CD14-positive monocyte (primary cell): ENCODE data around the gene OR2T33. TPM values are rescaled to one million over a fixed set of nuclear protein-coding genes. Genes with fewer than 3 reads are reported as not detected.

ENCODE experiments used
- DNase-seq, 3 donors: peaks; one replicate each; pipeline ENCODE4 v3.0.0-alpha.2; 2011 to 2022
- H2AFZ ChIP-seq: 2 replicates; pipeline ENCODE4 v1.6.0; 2012; ENCODE audit warnings: mild to moderate bottlenecking, low read depth, low read length, inconsistent platforms; ENCODE audit not compliant: insufficient read depth, poor library complexity, severe bottlenecking
- H3K27ac ChIP-seq, 2 donors: 1 replicate in 1 of 2; 2 replicates in 1 of 2; pipeline ENCODE4 v1.5.1; 2012 to 2013; ENCODE audit warnings: low read length in 2 of 2, control low read depth in 1 of 2, inconsistent platforms in 1 of 2, low read depth in 1 of 2, mild to moderate bottlenecking in 1 of 2
- H3K27me3 ChIP-seq, 2 donors: one replicate each; pipeline versions ENCODE4 v1.6.0 to v1.6.1; 2011 to 2013; ENCODE audit warnings: low read length in 2 of 2; ENCODE audit not compliant: control insufficient read depth in 2 of 2, insufficient read depth in 2 of 2
- H3K36me3 ChIP-seq, 2 donors: replicated peaks in 1 of 2; 1 replicate in 1 of 2; 2 replicates in 1 of 2; pipeline versions ENCODE4 v1.5.1 to v1.6.1; 2012 to 2013; ENCODE audit warnings: low read length in 2 of 2, control low read depth in 1 of 2, inconsistent platforms in 1 of 2, mild to moderate bottlenecking in 1 of 2; ENCODE audit not compliant: insufficient read depth in 2 of 2, control insufficient read depth in 1 of 2
- H3K4me1 ChIP-seq, 2 donors: 1 replicate in 1 of 2; 2 replicates in 1 of 2; pipeline versions ENCODE4 v1.5.1 to v1.6.1; 2012 to 2013; ENCODE audit warnings: low read length in 2 of 2, control low read depth in 1 of 2, inconsistent platforms in 1 of 2, mild to moderate bottlenecking in 1 of 2, moderate library complexity in 1 of 2; ENCODE audit not compliant: insufficient read depth in 2 of 2, control insufficient read depth in 1 of 2
- H3K4me2 ChIP-seq: replicated peaks from 2 replicates; pipeline ENCODE3; 2012; ENCODE audit warnings: low read length, moderate library complexity, mild to moderate bottlenecking; ENCODE audit not compliant: poor library complexity, severe bottlenecking; ENCODE audit errors: extremely low read depth
- H3K4me3 ChIP-seq, 3 experiments: fragments of 200-600 bp in 1 of 3; sonication (generic) in 1 of 3; replicated peaks in 1 of 3; 1 replicate in 2 of 3; 2 replicates in 1 of 3; pipeline ENCODE4 v1.5.1; 2011 to 2013; ENCODE audit warnings: low read length in 3 of 3, mild to moderate bottlenecking in 3 of 3, control low read depth in 2 of 3, low read depth in 2 of 3, inconsistent platforms in 1 of 3, moderate library complexity in 1 of 3
- H3K79me2 ChIP-seq: 2 replicates; pipeline ENCODE4 v1.6.0; 2012; ENCODE audit warnings: mild to moderate bottlenecking, control low read depth, inconsistent platforms, low read length, moderate library complexity; ENCODE audit not compliant: insufficient read depth
- H3K9ac ChIP-seq: 2 replicates; pipeline ENCODE4 v1.6.0; 2017; ENCODE audit warnings: low read length, mild to moderate bottlenecking; ENCODE audit not compliant: insufficient read depth, poor library complexity, severe bottlenecking
- H3K9me3 ChIP-seq, 2 donors: replicated peaks in 1 of 2; 1 replicate in 1 of 2; 2 replicates in 1 of 2; pipeline versions ENCODE4 v1.5.1 to v1.6.1; 2012 to 2013; ENCODE audit warnings: low read length in 2 of 2, control low read depth in 1 of 2; ENCODE audit not compliant: control insufficient read depth in 1 of 2, insufficient read depth in 1 of 2
- H4K20me1 ChIP-seq: 2 replicates; pipeline ENCODE4 v1.6.0; 2012; ENCODE audit warnings: mild to moderate bottlenecking, low read length, control low read depth, moderate library complexity; ENCODE audit not compliant: insufficient read depth
- H3K27ac Mint-ChIP-seq, 7 donors: one replicate each; pipeline ENCODE4 v1.8.0; 2020; ENCODE audit warnings: mild to moderate bottlenecking in 7 of 7, mixed read lengths in 7 of 7, moderate library complexity in 6 of 7, inconsistent platforms in 2 of 7
- H3K27me3 Mint-ChIP-seq, 3 donors: one replicate each; pipeline ENCODE4 v1.8.0; 2021 to 2022; ENCODE audit warnings: low read depth in 3 of 3, mild to moderate bottlenecking in 3 of 3, mixed read lengths in 3 of 3, moderate library complexity in 3 of 3, inconsistent platforms in 1 of 3
- H3K36me3 Mint-ChIP-seq, 2 donors: one replicate each; pipeline ENCODE4 v1.8.0; 2020; ENCODE audit warnings: mixed read lengths in 2 of 2, inconsistent platforms in 1 of 2, mild to moderate bottlenecking in 1 of 2
- H3K4me1 Mint-ChIP-seq: one replicate; pipeline ENCODE4 v1.8.0; 2020; ENCODE audit warnings: mild to moderate bottlenecking, mixed read lengths
- H3K4me3 Mint-ChIP-seq, 2 donors: one replicate each; pipeline ENCODE4 v1.8.0; 2020; ENCODE audit warnings: mild to moderate bottlenecking in 2 of 2, mixed read lengths in 2 of 2, moderate library complexity in 1 of 2
- H3K9me3 Mint-ChIP-seq, 7 donors: one replicate each; pipeline ENCODE4 v1.8.0; 2020 to 2022; ENCODE audit warnings: mixed read lengths in 7 of 7, mild to moderate bottlenecking in 6 of 7, moderate library complexity in 6 of 7, inconsistent platforms in 2 of 7
- WGBS: methylation state at CpG from one replicate; pipeline ENCODE4 v1.1.5; 2013; ENCODE audit warnings: missing lambda C conversion rate; ENCODE audit not compliant: insufficient coverage; 5-methylcytosine and 5-hydroxymethylcytosine counted together
- intact Hi-C, 2 donors: fragments of 100-400 bp; cut with micrococcal nuclease; formaldehyde crosslinking; loops; one replicate each; pipeline versions ENCODE4 v1.15.0 to v1.15.1; 2023
- polyA minus RNA-seq: library from RNA; depleted of rRNA, polyadenylated mRNA; stranded (reverse); fragments of >200 nt; gene quantifications from 2 replicates; pipeline ENCODE4 v1.2.3, GENCODE V29; 2012
- polyA plus RNA-seq, 3 donors: library from polyadenylated mRNA; depleted of rRNA in 1 of 3; unstranded in 2 of 3; stranded (reverse) in 1 of 3; fragments of 300-500 nt in 2 of 3; fragments of >200 nt in 1 of 3; fragmentation: Illumina TruSeq in 2 of 3; gene quantifications; 1 replicate in 2 of 3; 2 replicates in 1 of 3; pipeline ENCODE4 v1.2.3, GENCODE V29; 2012 to 2021
- total RNA-seq, 12 experiments: library from RNA in 1 of 12; stranded (reverse) in 1 of 12; fragments of 120-200 nt in 1 of 12; gene quantifications; one replicate each; pipeline ENCODE4 v1.2.4 and lab custom pipeline; 2013 to 2026; ENCODE audit warnings: mixed read lengths in 6 of 12, inconsistent platforms in 1 of 12
- TF ChIP-seq, protein P1 (sequence below): fragments of 200-600 bp; IDR thresholded peaks from one replicate; pipeline ENCODE4 v1.8.0; 2022; ENCODE audit warnings: antibody characterized with exemption, mild to moderate bottlenecking

OR2T33 gene
- not detected for total RNA-seq (2013)
- polyA plus RNA-seq (not detected), polyA minus RNA-seq (not detected in 2 replicates), total RNA-seq (lab: John Stamatoyannopoulos, UW) (0 to 0.60 (median 0.03) reads per million in 11 experiments)

- H3K79me2 ChIP-seq: no peaks in the 10 kb centered on the region
- Mint-ChIP-seq H3K27ac (no peak within 1 kb of the TSS), H3K9me3 (peaks cover 0 to 5% (median 2%) of the 10 kb centered on the region in 7 donors), H3K27me3 (no peaks in the 10 kb centered on the region), H3K4me1 (peaks cover 3% of the 10 kb centered on the region), H3K4me3 (no peak within 1 kb of the TSS), H3K36me3 (no peaks in the 10 kb centered on the region)
- no peak within 1 kb of the TSS for H3K4me3 ChIP-seq
- no peaks in the 10 kb centered on the region for H3K36me3 ChIP-seq
- TF ChIP-seq, protein P1, sequence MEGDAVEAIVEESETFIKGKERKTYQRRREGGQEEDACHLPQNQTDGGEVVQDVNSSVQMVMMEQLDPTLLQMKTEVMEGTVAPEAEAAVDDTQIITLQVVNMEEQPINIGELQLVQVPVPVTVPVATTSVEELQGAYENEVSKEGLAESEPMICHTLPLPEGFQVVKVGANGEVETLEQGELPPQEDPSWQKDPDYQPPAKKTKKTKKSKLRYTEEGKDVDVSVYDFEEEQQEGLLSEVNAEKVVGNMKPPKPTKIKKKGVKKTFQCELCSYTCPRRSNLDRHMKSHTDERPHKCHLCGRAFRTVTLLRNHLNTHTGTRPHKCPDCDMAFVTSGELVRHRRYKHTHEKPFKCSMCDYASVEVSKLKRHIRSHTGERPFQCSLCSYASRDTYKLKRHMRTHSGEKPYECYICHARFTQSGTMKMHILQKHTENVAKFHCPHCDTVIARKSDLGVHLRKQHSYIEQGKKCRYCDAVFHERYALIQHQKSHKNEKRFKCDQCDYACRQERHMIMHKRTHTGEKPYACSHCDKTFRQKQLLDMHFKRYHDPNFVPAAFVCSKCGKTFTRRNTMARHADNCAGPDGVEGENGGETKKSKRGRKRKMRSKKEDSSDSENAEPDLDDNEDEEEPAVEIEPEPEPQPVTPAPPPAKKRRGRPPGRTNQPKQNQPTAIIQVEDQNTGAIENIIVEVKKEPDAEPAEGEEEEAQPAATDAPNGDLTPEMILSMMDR: no peak
- H3K9me3 ChIP-seq: no peaks in the 10 kb centered on the region
- no CpG with 5 or more reads among the region's 1 CpG for WGBS
- no peak within 1 kb of the TSS for H3K4me2 ChIP-seq
- no peaks in the 10 kb centered on the region for H4K20me1 ChIP-seq
- H3K27ac ChIP-seq: no peak within 1 kb of the TSS
- H3K9ac ChIP-seq: no peak within 1 kb of the TSS
- no peaks in the 10 kb centered on the region for H3K4me1 ChIP-seq
- H3K27me3 ChIP-seq: no peaks in the 10 kb centered on the region
- DNase-seq: no peak
- no peak within 1 kb of the TSS for H2AFZ ChIP-seq
- intact Hi-C loops: no loop called here
Measured at GRCh38 chr1:248277876-248278275, at the start of gene OR2T33. Gene OR2T33 (minus strand): TSS chr1:248277976. CDS start chr1:248273814, 4,162 bp downstream.

- Mint-ChIP-seq H3K9me3 (peaks cover 0 to 7% (median 3%) of the 10 kb centered on the region in 7 donors), H3K4me3 (no peak within 1 kb of the TSS), H3K27me3 (peaks cover 0 to 2% (median 0%) of the 10 kb centered on the region in 3 donors), H3K27ac (peak within 1 kb of the TSS in 1 of 7 donors; percentile 27), H3K36me3 (no peaks in the 10 kb centered on the region), H3K4me1 (no peaks in the 10 kb centered on the region)
- intact Hi-C loops: no loop called here
- WGBS: no CpG with 5 or more reads among the region's 1 CpG
- no peak within 1 kb of the TSS for H3K4me2 ChIP-seq
- no peaks in the 10 kb centered on the region for H3K9me3 ChIP-seq
- no peak within 1 kb of the TSS for H3K9ac ChIP-seq
- no peaks in the 10 kb centered on the region for H3K36me3 ChIP-seq
- H3K4me3 ChIP-seq: no peak within 1 kb of the TSS
- H3K27ac ChIP-seq: no peak within 1 kb of the TSS
- no peaks in the 10 kb centered on the region for H3K27me3 ChIP-seq
- H4K20me1 ChIP-seq: no peaks in the 10 kb centered on the region
- no peak for DNase-seq
- TF ChIP-seq, protein P1: no peak
- H3K79me2 ChIP-seq: no peaks in the 10 kb centered on the region
- H3K4me1 ChIP-seq: no peaks in the 10 kb centered on the region
- no peak within 1 kb of the TSS for H2AFZ ChIP-seq
Measured at GRCh38 chr1:248324468-248324867, 46.7 kb upstream of the OR2T33 start, which contains the start of gene OR2M7. Gene OR2M7 (minus strand): TSS chr1:248324568. CDS start chr1:248324568, 0 bp downstream.
